K562 (cell line): ENCODE data around the gene MMRN2. TPM values are rescaled to one million over a fixed set of nuclear protein-coding genes. Genes with fewer than 3 reads are reported as not detected.
A peak's percentile ranks its signal among the peaks of the same experiment; 100 is the strongest.

Source experiments
- MTA3 ChIP-seq: fragments of 450-650 bp; formaldehyde crosslinking; IDR thresholded peaks from 2 replicates; pipeline ENCODE4 v1.6.1; 2017; ENCODE audit warnings: mild to moderate bottlenecking, borderline replicate concordance
- NR3C1 ChIP-seq: sonication (generic); formaldehyde crosslinking; IDR thresholded peaks from 2 replicates; pipeline ENCODE4 v1.8.1; 2022; ENCODE audit warnings: missing genetic modification reagents
- NR4A1 ChIP-seq, 2 experiments: fragments of 250-450 bp in 1 of 2; fragments of 450-650 bp in 1 of 2; sonication (Bioruptor Pico) in 1 of 2; IDR thresholded peaks; 2 replicates each; pipeline versions ENCODE4 v1.4.0 to v1.6.1; 2016 to 2020; ENCODE audit warnings: mild to moderate bottlenecking in 2 of 2, missing compliant biosample characterization in 1 of 2, missing genetic modification characterization in 1 of 2, moderate library complexity in 1 of 2
- TAF1 ChIP-seq: IDR thresholded peaks from 2 replicates; pipeline ENCODE4 v1.6.1; 2011; ENCODE audit warnings: mild to moderate bottlenecking, low read length, moderate library complexity; ENCODE audit not compliant: insufficient read depth, control insufficient read depth, severe bottlenecking; ENCODE audit errors: extremely low read depth
- ZBTB40 ChIP-seq, 2 experiments: fragments of 450-650 bp in 1 of 2; sonication (generic) in 1 of 2; formaldehyde crosslinking in 1 of 2; IDR thresholded peaks; 2 replicates each; pipeline versions ENCODE4 v1.7.1 to v1.9.0; 2016 to 2022; ENCODE audit warnings: inconsistent platforms in 1 of 2, mild to moderate bottlenecking in 1 of 2, missing genetic modification reagents in 1 of 2
- ZNF174 ChIP-seq: fragments of 250-450 bp; sonication (Bioruptor Pico); IDR thresholded peaks from 2 replicates; pipeline ENCODE4 v1.4.0; 2020; ENCODE audit warnings: mild to moderate bottlenecking
- polyA plus RNA-seq, 8 experiments: library from polyadenylated mRNA; depleted of rRNA in 4 of 8; stranded (reverse) in 5 of 8; unstranded in 3 of 8; fragments of >200 nt; fragmentation: Nextera tagmentation in 2 of 8; fragmentation: Illumina TruSeq in 1 of 8; extraction: Ambion mirVana in 2 of 8; extraction: Trizol in 1 of 8; gene quantifications; 2 replicates each; pipeline versions ENCODE4 v1.2.1 to v1.2.3, GENCODE V29; 2011 to 2014; ENCODE audit warnings: inconsistent platforms in 1 of 8, missing spikeins in 1 of 8
- total RNA-seq, 7 experiments: library from RNA; depleted of rRNA in 6 of 7; stranded (reverse); fragments of >200 nt in 6 of 7; fragmentation: Illumina TruSeq in 2 of 7; extraction: Trizol in 2 of 7; gene quantifications; 2 replicates each; pipeline versions ENCODE4 v1.2.1 to v1.2.3, GENCODE V29; 2011 to 2021; ENCODE audit warnings: low replicate concordance in 1 of 7
- TF ChIP-seq, protein P1 (sequence below): fragments of 450-650 bp; IDR thresholded peaks from 2 replicates; pipeline ENCODE4 v1.7.0; 2016; ENCODE audit warnings: borderline replicate concordance

MMRN2 gene
- total and polyA plus RNA-seq, 9 of the 15 experiments (the other 6 are each of a cell fraction or from before 2014, with no cell fraction given) = 0.07 to 2.0 (median 1.2) TPM

DNA sequence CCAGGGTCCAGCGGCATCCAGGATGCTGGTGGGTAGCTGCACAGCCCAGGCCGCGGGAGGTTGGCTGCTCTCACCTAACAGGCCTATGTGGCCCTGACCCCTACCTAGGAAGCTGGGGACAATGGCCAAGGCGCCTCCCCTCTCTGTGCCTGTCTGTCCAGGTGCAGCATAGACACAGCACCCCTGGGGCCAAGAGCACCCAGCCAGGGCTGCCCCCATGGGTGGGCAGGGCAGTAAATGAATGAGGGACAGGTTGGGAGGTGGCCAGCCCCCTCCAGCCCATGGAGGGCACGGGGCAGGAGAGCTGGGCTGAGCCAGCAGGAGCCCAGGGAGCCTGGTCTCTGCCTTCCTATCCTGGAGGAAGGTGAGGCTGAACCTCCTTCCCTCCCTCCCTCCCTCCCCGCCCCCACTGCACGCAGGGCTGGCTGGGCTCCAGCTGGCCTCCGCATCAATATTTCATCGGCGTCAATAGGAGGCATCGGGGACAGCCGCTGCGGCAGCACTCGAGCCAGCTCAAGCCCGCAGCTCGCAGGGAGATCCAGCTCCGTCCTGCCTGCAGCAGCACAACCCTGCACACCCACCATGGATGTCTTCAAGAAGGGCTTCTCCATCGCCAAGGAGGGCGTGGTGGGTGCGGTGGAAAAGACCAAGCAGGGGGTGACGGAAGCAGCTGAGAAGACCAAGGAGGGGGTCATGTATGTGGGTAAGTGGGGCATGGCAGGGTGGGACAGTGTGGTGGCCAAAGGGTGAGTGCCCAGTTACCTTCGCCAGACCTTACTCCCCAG lies 893 bp upstream of the MMRN2 start, which contains the start of gene SNCG (continued):
- TF ChIP-seq MTA3 (no peak), ZBTB40 (IDR thresholded peaks at IDR 0.05) (peak; percentile 20; the same call in 1 of the 2 replicates), ZBTB40 (CRISPR knock-in tag; IDR thresholded peaks at IDR 0.05) (no peak), NR3C1 (no peak), ZNF174 (CRISPR knock-in tag) (no peak), TAF1 (peak; percentile 54), NR4A1 (CRISPR knock-in tag; IDR thresholded peaks at IDR 0.05) (no peak), NR4A1 (tag; IDR thresholded peaks at IDR 0.05) (no peak)
- TF ChIP-seq, protein P1, sequence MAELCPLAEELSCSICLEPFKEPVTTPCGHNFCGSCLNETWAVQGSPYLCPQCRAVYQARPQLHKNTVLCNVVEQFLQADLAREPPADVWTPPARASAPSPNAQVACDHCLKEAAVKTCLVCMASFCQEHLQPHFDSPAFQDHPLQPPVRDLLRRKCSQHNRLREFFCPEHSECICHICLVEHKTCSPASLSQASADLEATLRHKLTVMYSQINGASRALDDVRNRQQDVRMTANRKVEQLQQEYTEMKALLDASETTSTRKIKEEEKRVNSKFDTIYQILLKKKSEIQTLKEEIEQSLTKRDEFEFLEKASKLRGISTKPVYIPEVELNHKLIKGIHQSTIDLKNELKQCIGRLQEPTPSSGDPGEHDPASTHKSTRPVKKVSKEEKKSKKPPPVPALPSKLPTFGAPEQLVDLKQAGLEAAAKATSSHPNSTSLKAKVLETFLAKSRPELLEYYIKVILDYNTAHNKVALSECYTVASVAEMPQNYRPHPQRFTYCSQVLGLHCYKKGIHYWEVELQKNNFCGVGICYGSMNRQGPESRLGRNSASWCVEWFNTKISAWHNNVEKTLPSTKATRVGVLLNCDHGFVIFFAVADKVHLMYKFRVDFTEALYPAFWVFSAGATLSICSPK = no peak
- TF ChIP-seq, all 486 proteins: peak for 15
